Frontal cortex (tissue), 4 donors: Measurements from ENCODE around the gene NOTO. TPM values are rescaled to one million over a fixed set of nuclear protein-coding genes. Genes with fewer than 3 reads are reported as not detected.
"Not testable (repeated sequence)": the region's sequence is repeated elsewhere in the genome, so short reads cannot be mapped to it uniquely, and the experiment has no call there.

Experiments used
- DNase-seq, 2 donors: peaks; one replicate each; pipeline ENCODE4 v3.0.0; 2012; ENCODE audit warnings: low spot score in 2 of 2
- FAIRE-seq: peaks from 2 replicates; lab custom pipeline; 2012; peaks lifted over from hg19 to GRCh38; lab: Jason Lieb, UNC
- total RNA-seq: library from RNA; depleted of rRNA; stranded (reverse); fragments of >200 nt; gene quantifications from one replicate; pipeline ENCODE4 v1.2.3, GENCODE V29; 2014
- donor health status: control.
- donor health status: control.
- donor health status: control.

Gene NOTO
- total RNA-seq, 1 donor from 2014 or later, result not detected

DNA sequence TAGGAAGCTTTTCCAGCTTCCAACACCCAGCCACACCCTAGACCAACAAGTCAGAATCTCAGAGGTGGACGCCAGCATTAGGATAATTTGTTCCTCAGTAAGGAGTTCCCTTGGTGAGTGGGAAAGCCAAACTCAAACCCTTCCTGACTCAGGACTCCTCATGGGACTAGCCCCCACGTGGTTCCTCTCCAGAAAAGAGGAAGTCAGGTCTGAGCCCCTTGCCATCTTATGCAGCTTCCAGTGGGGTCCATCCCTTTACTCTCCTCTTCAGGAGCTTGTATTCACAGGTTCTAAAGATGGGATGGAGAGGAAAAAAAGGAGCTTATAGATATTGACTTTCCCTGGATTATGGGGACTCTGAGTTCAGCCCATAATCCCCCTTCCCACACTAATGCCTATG, 14.8 kb upstream of the NOTO start:
- DNase-seq, result no peak
- FAIRE-seq, result no peak

DNA sequence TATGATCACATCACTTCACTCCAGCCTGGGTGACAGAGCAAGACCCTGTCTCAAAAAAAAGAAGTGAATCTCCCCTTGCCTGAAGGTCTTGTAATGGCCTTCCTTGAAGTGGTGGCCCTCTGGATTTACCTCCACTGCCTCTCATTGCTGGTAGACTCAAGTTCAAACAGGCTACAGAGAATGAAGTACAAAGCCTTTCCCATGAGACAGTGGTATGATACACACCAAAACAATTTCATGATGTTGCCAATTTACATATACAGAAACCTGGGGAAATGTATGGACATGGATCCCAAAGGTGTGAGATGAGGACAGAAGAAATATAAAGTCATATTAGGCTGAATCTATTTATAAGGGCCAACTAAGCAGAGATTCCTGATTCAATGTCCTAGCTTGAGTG, 4.8 kb upstream of the NOTO start:
- FAIRE-seq (no peak), DNase-seq (no peak)

DNA sequence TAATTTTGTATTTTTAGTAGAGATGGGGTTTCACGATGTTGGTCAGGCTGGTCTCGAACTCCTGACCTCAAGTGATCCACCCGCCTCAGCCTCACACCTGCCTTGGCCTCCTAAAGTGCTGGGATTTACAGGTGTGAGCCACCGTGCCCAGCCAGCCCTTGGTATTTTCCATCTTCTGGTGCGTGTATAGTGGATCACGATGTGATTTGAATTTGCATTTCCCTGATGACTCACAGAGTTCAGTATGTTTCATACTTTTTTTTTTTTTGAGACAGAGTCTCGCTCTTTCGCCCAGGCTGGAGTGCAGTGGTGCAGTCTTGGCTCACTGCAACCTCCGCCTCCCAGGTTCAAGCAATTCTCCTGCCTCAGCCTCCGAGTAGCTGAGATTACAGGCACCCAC, 2.1 kb upstream of the NOTO start:
- not testable (repeated sequence) for DNase-seq, FAIRE-seq

DNA sequence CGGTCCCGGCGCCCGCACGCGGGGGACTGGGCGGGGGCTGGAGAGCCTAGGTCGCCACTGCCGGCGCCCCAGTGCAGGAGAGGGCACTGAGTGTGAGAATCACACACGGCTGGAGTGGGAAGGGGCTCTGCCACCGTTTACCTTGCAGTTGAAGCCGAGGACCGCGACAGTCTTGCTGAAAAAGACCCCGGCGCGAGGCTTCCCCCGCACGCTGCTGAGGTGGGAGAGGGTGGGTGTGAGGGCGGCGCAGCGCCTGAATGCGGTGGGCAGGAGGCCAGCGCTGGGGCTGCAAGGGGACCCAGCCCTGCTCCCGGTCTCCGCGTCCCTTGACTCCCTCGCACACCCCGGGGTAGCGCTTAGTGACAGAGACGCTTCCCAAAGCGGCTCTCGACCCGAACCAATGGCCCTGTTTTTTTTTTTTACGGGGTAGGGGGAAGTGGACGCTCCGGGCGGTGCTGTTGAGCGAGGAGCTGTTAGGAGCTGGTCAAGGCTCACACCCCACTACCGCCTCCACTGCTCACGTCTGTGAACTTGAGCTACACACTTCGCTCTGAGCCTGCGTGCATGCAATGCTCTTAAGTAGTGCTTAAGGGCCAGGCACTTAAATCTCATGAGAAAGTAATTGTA, 794 bp downstream of the NOTO start:
- FAIRE-seq, result no peak
- DNase-seq, result no peak

DNA sequence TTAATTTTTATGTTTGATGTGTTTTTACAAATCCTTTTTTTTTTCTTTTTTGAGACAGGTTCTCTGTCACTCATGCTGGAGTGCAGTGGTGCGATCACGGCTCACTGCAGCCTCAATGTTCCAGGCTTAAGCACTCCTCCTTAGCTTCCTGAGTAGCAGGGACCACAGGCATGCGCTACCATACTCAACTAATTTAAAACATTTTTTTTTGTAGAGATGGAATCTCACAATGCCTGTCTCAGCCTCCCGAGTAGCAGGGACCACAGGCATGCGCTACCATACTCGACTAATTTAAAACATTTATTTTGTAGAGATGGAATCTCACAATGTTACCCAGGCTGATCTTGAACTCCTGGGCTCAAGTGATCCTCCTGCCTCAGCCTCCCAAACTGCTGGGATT, 3.2 kb downstream of the NOTO start:
- DNase-seq (no peak), FAIRE-seq (no peak)

DNA sequence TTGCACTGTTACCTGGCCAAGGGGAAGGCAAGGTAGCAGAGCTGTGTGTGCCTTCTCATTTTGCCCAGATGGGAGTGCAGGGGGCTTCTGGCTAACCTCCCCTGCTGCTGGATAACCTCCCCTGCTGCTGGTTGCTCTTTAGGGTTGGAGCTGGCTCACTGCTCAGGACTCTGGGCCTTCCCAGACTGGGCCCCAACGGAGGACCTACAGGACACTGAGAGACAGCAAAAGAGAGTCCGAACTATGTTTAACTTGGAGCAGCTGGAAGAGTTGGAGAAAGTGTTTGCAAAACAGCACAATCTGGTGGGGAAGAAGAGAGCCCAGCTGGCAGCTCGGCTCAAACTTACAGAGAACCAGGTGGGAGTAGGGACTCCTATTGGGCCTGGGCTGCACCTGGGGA, 5.9 kb downstream of the NOTO start:
- no peak for FAIRE-seq
- no peak for DNase-seq

DNA sequence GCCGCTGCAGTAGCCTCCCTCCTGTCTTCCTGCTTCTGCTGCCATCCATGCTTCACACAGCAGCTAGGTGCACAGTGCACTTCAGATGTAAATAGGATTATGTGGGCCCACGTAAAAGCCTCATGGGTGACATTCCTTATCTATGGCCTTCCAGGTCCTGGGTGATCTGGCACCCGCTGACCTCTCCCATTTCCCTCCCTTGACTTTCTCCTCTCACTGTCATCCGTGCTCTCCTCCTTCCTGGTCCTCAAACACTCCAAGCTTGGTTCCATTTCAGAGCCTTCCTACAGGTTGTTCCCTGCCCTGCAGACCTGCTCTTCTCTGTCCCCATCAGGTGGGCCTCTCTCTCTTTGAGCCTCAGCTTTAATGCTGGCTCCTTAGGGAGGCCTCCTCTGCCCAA, 7.6 kb downstream of the NOTO start:
- DNase-seq (no peak), FAIRE-seq (no peak)

DNA sequence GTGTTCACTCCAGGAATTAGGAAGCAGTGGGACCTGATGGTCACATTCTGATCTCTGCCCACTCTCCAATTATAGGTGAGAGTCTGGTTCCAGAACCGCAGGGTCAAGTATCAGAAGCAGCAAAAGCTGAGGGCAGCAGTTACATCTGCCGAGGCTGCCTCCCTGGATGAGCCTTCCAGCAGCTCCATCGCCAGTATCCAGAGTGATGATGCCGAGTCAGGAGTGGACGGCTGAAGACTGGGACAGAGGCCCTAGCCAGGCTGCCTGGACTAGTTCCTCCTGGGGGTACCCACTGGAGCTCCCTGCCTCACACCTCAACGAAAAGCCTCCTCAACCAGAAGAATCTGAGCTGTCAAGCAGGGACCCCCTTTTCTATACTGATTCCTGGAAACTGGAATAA, 8.3 kb downstream of the NOTO start:
- FAIRE-seq, result no peak
- DNase-seq, result no peak

DNA sequence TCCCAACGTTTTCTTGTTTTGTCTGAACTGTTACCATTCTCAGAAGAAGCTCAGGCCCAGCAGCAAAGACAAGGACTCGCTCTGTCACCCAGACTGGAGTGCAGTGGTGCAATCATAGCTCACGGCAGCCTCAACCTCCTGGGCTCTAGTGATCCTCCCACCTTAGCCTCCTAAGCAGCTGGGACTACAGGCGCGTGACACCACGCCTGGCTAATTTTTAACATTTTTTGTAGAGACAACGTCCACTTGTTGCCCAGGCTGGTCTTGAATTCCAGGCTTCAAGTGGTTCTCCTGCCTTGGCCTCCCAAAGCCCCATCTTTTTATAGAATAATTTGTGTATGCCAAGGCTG, 9.7 kb downstream of the NOTO start:
- FAIRE-seq (no peak), DNase-seq (no peak)

DNA sequence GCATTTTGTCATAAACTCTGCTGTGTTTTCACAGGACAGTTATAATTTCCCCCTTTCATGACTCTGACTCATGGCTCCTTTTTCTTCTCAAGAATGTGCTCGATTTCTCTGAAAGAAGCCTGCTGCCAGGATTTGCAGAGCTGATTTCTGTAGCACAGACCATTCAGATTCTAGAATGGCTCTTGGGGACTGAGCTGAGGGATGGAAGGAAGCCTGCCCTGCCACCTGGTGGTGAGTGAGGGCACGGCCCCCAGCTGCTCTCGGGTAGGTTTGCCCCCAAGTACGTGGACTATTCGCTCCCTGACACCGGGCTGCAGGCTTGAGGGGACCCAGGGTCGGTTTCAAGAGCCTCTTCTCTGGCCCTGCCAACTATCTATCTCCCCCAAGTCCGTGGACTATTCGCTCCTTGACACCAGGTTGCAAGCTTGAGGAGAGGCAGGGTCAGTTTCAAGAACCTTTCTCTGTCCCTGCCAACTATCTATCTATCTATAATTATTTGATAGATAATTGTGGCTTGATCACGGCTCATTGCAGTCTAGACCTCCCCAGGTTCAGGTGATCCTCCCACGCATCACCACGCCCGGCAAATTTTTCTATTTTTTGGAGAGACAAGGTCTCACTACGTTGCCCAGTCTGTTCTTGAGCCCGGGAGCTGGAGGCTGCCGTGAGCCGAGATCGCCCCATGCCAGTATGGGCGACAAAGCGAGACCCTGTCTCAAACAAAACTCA, 10.2 kb downstream of the NOTO start:
- DNase-seq, result peak; percentile 62 to 74
- FAIRE-seq, result no peak

DNA sequence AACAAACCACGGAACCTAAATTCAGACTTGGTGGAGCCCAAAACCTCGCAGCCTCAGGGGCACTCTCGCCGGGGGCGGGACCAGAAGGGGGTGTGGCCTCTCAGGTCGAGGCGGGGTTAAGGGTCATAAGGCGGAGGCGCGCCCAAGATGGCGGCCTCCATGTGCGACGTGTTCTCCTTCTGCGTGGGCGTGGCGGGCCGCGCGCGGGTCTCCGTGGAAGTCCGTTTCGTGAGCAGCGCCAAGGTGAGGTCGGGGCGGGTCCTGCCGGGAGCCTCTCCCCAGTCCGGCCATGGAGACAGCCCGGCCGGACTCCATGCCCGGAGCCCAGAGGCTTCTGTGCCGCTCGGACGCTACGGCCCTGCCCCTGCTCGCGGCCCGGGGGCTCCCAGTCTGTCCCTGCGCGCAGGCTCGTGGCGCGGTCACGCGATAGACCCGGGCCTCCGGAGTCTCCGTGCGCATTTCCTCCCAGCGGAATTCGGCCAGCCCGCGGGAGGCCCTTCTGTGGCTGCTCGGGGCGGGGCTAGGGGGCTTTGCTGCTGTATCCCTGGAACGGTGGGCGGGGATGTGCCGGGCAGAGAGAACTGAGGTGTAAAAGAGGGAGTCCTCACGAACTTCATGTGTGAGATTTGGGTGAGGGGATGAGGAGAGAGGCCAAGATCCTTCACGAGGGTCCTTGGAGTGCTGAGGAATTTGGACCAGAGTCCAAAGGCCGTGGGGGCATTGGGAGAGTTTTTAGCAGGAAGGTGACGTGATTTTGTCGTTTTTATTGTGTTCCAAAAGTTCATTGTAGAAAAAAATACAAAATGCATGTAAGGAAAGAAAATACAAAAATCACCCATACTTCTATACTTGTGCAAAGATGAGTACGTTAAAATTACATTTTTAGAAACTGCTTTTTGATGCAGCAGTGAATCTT, 12.0 kb downstream of the NOTO start, which contains the start of gene SMYD5:
Gene SMYD5 (plus strand): TSS at position 126 of the 916 bp plus-strand sequence. CDS start 22 bp downstream, at position 148.
- FAIRE-seq (no peak), DNase-seq (peak; percentile 84 to 91)

DNA sequence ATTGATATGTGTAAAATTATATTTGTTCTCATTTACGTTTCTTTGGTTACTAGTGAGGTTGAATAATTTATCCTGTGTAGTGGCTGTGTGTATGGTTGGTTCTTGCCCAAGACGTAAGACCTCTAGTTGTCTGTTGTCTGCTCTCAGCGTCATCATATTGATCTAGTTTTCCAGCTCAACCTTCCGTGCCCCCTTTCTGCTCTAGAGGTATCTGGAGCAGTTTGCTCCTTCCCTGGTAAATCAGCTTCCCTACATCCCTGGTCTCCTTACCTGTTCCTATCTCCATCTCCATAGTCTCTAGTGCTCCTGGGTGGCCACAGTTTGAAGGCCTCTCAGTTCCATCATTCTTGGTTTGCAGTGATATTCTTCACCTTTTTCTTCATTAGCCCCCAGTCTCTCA, 12.9 kb downstream of the NOTO start:
- FAIRE-seq (no peak), DNase-seq (no peak)

DNA sequence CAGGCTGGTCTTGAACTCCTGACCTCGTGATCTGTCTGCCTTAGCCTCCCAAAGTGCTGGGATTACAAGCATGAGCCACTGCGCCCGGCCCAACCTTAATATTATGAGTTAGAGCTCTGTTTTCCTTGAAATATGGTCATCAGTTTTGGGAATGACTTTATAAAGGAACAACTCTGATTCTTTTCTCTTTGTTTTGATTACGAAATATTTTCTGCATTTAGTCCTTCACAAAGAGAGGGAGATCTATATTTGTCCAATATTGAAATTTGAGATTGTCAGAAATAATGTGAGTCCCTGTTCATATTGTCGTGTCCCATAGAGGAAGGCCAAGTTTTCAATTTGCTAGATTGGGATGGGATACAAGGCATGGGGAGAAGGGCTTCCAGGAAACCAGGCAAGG, 14.8 kb downstream of the NOTO start:
- DNase-seq (no peak), FAIRE-seq (no peak)

DNA sequence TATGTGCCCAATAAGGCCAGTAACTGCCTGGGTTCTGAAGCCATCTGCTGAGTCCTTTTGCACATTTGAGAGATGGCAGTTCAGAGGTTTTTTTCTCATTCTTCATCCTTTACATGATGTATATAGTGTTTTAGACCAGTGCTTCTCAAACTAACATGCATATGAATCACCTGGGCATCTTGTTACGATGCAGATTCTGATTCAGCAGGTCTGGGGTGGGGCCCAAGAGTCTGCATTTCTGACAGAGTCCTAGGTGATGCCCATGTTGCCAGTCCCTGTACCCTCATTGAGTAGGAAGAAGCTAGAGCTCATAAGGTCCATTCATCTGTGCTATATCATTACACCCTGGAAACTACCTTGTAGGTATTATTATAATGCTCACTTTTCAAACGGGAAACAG, 15.5 kb downstream of the NOTO start:
- DNase-seq, result no peak
- no peak for FAIRE-seq

DNA sequence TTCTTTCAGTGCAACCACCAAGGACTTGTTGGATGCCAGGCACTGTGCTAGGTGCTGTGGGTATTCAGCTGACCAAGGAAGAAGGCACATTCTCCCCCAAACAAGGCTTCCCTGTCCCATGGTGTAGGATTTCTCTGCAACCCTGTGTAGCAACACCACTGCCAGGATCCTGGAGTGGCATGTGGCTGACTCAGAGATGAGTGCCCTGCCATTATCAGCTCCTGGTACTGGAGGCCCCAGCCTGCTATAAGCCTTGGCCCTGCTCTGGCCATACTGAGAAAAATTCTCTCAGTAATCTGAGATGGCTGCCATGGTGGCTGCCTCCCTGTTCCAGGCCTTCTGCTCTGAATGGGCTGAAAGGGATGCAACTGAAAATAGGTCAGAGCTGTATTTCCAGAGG, 15.9 kb downstream of the NOTO start:
- FAIRE-seq (no peak), DNase-seq (no peak)

DNA sequence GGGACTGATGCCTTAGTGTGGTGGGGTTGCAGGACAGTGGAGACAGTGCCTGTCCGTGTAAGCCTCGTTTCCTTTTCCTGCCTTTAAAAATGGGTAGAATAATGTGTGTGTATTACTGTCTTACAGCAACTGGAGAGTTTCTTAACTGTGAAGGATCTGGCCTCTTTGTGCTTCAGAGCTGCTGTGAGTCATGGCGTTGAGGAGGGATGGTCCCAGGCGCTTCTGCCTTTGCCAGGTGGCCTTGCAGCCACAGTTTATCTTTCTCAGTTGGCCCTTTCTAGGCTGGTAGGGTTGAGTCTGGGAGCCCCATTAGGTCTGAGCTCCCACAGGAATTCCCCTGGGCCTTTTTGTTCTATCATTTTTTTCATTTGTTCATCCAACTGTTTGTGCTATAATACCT, 21.4 kb downstream of the NOTO start:
- DNase-seq (no peak), FAIRE-seq (no peak)

DNA sequence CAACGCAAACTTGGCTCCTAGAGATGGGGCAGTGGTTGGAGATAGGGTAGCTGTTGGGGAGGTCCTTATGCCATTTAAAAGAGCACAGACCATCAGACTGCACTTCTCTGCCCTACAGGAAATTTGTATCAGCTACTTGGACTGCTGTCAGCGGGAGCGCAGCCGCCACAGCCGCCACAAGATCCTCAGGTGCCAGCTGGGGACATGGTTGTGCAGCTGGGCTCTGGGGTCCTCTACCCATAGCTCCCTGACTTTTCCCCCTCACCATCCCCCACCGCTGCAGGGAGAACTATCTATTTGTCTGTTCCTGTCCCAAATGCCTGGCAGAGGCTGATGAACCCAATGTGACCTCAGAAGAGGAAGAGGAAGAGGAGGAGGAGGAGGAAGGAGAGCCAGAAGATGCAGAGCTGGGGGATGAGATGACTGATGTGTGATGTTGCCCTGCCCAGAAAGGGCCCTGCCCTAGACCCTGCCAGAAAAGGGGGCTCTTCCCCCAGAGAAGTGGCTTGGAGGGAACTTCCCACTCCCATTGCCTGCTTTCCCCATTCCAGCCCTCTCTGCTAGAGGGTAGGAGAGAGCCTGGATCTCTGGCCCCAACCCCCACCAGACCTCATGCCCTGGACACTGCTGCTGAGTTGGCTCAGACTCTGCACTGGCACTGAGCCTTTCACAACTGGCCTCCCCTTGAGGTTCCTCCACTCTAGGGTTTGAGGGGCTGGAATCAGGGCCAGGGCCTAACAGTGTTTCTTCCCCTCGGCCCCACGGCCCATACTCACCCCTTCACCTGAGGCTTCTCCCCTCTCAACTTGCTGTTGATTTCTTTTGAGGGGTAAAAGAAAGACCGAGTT, 23.4 kb downstream of the NOTO start:
- DNase-seq (no peak), FAIRE-seq (no peak)

DNA sequence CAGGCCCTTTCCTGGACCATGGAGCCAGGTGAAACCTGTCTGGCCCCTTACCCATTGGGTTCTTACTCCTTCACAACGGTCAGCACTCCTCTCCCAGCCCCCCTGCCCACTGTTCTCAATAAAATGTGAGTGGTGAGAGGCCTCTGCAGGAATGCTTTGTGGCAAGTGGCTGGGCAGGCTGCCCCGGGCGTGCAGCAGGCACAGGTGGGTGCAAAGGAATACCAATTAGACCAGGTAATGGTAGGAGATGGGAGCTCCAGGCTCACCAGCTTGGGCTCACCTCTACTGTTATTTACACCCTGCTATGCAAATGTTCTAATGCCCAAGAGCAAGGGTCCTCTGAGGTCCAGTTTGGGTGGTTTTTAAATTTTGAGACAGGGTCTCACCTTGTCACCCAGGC, 24.7 kb downstream of the NOTO start:
- DNase-seq (no peak), FAIRE-seq (no peak)

DNA sequence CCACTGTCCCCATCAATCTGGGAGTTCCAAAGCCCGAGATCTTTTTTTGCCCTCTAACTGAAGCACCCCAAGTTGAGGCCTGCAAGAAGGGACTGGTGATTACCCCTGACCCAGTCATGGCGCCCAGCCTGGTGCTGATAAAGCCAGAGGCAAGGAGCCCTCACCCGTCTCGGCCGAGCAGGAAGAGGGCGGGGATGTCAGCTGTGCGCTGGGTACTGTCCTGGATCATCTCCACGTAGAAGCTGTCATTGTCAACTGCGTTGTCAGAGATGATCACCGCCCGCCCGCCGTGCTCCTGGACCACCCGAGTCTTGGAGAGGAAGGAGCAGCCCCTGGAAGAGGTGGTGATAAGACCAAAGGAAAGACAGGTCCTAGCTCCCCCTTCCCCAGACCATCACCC, 26.3 kb downstream of the NOTO start:
- no peak for DNase-seq
- FAIRE-seq, result no peak
